CD4-positive, alpha-beta T cell treated with Interleukin-17A for 1 hour (primary cell): Measurements from ENCODE around the gene ITGA3.

ENCODE experiments used
- DNase-seq: peaks from one replicate; pipeline ENCODE4 v3.0.0-alpha.2; 2020

The ITGA3 gene

DNA sequence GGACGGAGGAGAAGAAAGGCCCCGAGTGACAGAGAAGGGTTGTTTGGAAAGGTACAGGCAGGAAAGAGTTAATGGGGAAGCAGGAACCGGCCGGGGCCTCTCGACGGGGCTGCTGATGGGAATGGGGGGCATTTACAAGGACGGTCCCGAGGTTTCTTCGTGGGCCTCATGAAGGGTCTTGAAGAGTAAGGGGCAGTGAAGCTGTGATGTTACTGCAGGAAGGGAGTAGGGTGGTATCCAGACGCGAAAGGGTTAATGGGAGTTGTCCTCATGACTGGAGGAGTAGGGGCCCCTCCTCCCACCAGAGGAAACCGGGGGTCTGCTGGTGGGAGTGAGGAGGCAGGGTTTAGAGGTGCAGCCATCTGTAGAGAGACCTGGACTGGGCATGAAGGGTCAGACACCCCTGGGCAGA is 39.7 kb downstream of the ITGA3 start:
- no peak for DNase-seq

DNA sequence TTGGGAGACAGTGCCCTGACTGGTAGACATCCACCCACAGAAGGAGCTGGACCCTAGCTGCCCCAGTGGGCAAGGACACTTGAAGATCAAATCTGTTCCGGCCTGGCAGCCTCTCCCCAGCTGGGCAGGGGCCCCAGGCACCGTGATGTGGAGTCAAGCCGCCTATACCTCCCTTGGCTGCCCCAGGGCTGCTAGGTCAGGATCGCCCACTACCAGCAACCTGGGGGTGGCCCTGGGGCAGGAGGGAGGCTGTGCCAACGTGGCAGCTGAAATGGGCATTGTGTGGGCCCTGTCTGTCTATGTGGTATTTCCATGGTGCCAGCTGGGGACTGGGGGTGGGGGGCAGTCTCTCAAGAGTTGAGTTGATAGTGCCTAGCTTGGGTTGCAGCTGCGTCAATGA is 40.2 kb downstream of the ITGA3 start:
- no peak for DNase-seq

- no peak for DNase-seq
These were observed 40.8 kb downstream of the ITGA3 start for GRCh38 chr17:50096758-50097157.

GRCh38 chr17:50097455-50097854 is 41.5 kb downstream of the ITGA3 start:
- no peak for DNase-seq

- no peak for DNase-seq
These were observed 42.0 kb downstream of the ITGA3 start for GRCh38 chr17:50097926-50098325.

GRCh38 chr17:50098583-50098982 is 42.7 kb downstream of the ITGA3 start:
- no peak for DNase-seq

GRCh38 chr17:50099003-50099402 is 43.1 kb downstream of the ITGA3 start:
- DNase-seq = no peak

DNA sequence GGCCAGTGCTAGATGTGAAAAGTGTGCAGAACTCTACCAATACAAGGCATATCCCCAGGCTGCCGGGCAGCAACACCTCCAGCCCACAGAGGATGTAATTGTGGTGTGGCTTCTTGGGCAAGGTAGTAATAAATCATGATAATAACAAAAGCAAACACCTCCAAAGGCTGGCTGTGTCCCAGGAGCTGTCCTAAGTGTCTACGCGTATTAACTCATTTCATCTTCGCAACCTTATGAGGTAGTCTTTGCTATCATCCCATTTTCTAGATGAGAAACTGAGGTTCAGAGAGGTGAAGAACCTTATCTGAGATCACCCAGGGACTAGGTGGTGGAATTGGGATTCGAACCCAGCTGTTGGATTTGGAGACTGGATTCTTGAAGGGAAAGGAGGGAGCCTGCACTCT is 44.6 kb downstream of the ITGA3 start:
- no peak for DNase-seq

GRCh38 chr17:50100921-50101345 is 45.0 kb downstream of the ITGA3 start:
- DNase-seq = no peak

GRCh38 chr17:50101346-50102163 is 45.6 kb downstream of the ITGA3 start:
- no peak for DNase-seq

DNA sequence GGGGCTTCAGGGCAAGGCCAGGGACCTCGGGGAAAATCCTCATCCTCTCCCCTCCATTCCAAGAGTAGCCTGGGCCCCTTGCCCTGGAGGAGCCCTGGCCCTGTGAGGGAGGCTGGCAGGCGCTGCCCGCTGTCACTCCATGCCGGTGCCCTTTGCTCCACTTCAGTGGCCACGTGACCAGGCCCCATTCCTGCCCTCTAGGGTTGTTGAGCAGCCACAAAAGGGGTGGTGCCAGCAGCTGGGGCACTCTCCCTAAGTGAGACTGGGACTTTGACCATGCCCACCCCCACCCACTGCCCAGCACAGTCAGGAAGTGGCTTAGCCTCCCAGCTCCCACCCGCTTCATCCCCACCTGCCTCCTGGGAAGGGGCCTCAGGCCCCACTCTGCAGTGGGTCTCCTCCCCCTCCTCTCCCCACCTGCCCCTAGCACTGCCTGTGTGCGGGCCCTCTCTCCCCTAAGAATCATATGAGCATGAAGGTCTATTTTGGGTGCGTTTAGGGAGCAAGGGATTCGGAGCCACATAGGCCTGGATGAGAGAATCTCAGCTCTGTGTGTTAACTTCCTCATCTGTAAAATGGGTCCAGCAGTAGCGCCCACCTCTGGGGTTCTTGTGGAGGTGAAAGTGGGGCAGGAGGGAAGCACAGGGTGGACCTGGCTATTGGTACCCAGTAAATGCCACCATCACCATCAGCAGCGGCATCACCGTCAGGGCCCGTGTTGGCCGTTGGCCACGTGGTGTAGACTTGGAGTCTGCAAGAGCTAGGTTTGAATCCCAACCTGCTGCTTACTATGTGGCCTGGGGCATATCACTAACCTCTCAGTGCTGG is 46.5 kb downstream of the ITGA3 start:
- DNase-seq = no peak

- DNase-seq = no peak
These were observed 47.3 kb downstream of the ITGA3 start for GRCh38 chr17:50103252-50103651.

DNA sequence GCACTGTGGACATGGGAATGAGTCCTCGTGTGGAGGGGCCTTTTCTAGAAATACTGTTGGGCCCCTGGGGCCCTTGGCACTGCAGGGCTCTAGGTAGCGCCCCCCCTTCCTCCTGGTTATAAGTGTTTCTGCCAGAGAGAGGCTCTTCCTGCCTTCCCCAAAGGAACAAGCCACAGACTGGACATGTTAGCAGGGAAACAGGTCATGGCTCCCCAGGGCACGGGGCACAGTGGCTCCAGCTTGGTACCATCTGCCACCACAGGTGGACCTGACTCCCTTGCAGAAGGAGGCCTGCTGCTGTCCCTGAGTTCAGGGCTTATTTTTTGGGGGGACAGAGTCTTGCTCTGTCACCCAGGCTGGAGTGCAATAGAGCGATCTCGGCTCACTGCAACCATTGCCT is 48.0 kb downstream of the ITGA3 start:
- no peak for DNase-seq

DNA sequence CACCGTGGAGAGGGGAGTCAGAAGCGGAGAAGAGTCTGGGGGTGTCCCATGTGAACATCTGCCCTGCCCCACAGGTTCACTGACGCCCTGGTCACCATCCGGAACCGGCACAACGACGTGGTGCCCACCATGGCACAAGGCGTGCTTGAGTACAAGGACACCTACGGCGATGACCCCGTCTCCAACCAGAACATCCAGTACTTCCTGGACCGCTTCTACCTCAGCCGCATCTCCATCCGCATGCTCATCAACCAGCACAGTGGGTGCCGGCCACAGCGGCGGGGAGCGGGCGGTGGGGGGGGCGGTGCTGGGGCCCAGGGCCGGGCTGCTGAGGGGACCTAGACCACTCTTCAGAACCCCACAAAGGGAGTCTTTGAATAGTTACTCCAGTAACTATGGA is 49.9 kb downstream of the ITGA3 start:
- DNase-seq = no peak

DNA sequence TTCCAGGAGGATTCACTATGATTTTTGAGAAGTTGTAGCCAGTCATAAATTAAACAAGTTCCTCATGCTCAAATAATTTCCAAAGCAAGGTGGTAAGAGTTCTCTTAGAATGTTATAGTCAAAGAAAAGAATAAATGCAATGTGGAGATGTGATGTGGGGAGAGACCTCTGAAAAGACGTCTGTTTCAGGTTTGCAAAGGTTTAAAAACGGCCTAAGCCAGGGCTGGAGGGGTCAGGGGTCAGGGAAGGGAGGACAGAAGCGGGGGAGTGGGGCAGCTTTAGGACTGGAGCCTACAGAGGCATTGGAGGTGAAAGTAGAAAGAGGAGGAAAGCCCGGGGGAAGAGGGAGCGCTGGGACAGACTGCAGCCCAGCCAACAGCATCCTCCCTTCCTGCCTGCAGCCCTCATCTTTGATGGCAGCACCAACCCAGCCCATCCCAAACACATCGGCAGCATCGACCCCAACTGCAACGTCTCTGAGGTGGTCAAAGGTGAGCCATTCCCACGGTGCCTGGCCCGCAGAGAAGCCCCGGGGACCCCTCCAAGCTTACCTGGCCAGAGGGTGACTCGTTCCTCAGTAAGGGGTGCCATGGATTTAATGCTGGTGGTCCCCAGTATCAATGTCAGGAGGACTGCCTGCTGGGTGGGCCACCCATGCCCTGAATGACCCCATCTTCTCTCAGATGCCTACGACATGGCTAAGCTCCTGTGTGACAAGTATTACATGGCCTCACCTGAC is 50.7 kb downstream of the ITGA3 start:
- DNase-seq = no peak

DNA sequence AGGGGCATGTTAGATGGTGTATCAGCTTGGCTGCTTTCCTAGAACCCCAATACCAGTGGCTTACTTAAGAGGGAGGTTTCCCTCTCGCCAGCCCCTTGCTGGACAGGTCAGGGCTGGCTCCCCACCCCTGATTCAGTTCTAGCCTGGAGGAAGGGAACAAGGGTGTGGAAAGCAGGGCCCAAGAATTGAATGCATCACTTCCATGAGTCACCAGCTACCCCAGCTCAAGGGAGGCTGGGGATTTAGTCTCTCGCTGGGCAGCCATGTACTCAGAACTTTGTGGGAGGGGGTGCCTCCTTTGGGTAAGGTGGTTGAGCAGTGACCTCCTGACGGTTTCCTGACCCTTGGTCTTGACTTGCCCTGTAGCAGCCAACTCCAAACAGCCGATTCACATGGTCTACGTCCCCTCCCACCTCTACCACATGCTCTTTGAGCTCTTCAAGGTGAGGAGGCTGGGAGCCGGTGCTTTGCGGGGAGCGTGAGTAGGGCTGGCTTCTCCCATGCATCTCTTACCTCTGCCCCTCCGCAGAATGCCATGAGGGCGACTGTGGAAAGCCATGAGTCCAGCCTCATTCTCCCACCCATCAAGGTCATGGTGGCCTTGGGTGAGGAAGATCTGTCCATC is 52.0 kb downstream of the ITGA3 start:
- DNase-seq = no peak

DNA sequence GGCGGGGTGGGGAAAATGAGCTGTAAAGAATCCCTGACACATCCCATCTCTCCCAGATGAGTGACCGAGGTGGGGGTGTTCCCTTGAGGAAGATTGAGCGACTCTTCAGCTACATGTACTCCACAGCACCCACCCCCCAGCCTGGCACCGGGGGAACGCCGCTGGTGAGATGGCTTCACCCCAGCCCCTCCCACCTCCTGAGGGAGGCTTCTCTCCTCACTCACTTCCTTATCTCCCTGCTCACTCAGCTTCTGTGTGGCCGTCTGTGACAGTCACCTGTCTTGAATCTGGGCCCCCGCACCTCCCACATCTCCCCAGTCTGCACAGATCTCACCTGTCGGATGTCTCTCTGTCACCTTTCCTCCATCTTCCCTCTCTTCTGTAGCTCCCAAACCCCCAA is 52.6 kb downstream of the ITGA3 start:
- DNase-seq = no peak

DNA sequence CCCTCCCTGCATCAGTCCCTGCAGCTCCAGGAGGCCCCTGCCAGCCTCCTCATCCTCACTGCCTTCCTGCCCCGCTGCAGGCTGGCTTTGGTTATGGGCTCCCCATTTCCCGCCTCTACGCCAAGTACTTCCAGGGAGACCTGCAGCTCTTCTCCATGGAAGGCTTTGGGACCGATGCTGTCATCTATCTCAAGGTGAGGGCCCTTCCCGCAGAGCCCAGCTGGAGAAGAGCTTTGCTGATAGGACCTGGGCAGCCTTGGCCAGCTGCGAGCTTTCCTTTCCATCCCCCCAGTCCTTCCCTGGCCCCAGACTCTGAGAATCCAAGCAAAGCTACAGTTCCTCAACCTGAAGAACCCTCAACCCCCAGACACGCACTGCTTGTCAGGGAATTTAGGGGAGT is 53.3 kb downstream of the ITGA3 start:
- no peak for DNase-seq

DNA sequence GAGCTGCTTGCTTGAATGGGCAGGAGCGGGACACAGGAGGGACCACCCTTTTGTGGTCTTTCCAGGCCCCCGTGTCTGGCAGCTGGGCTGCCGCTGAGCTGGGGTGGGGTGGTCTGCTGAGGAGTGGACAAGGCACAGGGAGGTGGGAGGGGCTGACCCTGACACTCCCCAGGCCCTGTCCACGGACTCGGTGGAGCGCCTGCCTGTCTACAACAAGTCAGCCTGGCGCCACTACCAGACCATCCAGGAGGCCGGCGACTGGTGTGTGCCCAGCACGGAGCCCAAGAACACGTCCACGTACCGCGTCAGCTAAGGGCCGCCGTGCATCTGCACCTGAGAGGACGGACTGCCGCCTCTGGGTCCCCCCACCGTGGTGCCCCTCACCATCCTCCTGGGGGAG is 53.9 kb downstream of the ITGA3 start:
- DNase-seq = no peak

DNA sequence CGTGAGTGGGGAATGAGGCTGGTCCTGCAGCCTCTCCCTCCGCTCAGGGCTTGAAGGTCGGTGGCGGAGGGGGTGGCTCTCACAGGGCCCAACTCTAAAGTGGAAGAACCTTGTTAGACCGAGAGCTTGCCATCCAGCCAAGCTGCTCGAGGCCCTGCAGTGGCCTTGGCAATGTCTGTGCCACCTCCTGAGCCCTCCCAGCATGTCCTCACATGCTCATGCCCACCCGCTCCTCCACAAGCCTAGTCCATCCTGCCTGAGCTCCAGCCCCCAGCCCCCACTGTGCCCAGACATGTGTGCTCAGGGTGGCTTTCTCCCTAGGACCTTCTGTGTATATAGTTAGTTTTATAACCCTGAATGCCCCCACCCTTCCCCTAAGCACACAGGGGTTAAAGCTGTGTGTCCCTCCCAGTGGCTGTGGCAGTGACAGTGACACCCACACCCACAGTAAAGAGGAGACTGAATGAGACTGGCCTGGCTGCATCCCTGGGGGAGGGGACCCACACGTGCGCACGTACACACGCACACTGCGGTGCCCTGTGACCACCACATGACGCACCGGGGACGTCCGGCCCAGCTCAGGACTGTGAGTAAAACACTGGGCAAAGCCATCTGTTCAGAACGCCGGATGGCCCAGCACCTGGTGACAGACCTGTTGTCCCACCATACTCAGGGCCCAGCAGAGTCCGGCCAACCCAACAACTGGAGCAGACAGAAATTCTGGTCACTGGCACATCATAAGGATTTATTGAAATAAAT is 54.9 kb downstream of the ITGA3 start:
- no peak for DNase-seq

GRCh38 chr17:50111673-50112655 is 56.1 kb downstream of the ITGA3 start:
- no peak for DNase-seq
